ENCODE data around the gene COA1.

- TF ChIP-seq OSR1 (CRISPR knock-in tag; IDR thresholded peaks at IDR 0.05) (no peak), POU6F1 (CRISPR knock-in tag; IDR thresholded peaks at IDR 0.05; ENCODE audit: borderline replicate concordance, low read depth) (no peak), CREB5 (CRISPR knock-in tag; IDR thresholded peaks at IDR 0.05; ENCODE audit: low read depth) (no peak), ZFP3 (CRISPR knock-in tag; IDR thresholded peaks at IDR 0.05) (no peak), CSDC2 (CRISPR knock-in tag; IDR thresholded peaks at IDR 0.05) (no peak)
Observed at GRCh38 chr7:43764039-43764761, 34.9 kb upstream of the COA1 start.

All from SK-N-SH treated with all-trans-retinoic acid at 6 μM for 48 hours (cell line).